Lower leg skin (tissue), 3 donors: ENCODE data around the gene RGS7.
"Not testable (repeated sequence)": the region's sequence is repeated elsewhere in the genome, so short reads cannot be mapped to it uniquely, and the experiment has no call there.

Source experiments
- CTCF ChIP-seq, 3 donors: fragments of 450-650 bp; IDR thresholded peaks; one replicate each; pipeline ENCODE4 v1.5.1; 2016; ENCODE audit warnings: antibody characterized with exemption in 3 of 3, mild to moderate bottlenecking in 3 of 3, moderate library complexity in 2 of 3
- POLR2A ChIP-seq, 2 donors: fragments of 450-650 bp; IDR thresholded peaks; one replicate each; pipeline ENCODE4 v1.6.1; 2016 to 2017; ENCODE audit warnings: antibody characterized with exemption in 2 of 2, mild to moderate bottlenecking in 1 of 2, moderate library complexity in 1 of 2

- not testable (repeated sequence) for TF ChIP-seq CTCF, POLR2A (IDR thresholded peaks at IDR 0.05)
Measured at GRCh38 chr1:241291548-241291947, 65.5 kb downstream of the RGS7 start.
